PC-9 (cell line): ENCODE measurements around the gene NADSYN1. TPM values are rescaled to one million over a fixed set of nuclear protein-coding genes. Genes with fewer than 3 reads are reported as not detected.

ENCODE experiments used
- BruUV-seq: library from RNA; stranded (reverse); fragments of 400-500 nt; replicated peaks from 2 replicates; lab custom pipeline; 2021; lab: Mats Ljungman, UMichigan
- CTCF ChIA-PET: fragments of 300-600 bp; sonication (Branson Sonifier 250); formaldehyde crosslinking; loops from one replicate; lab custom pipeline; 2022; ENCODE audit warnings: antibody characterized with exemption; lab: Charles Lee
- POLR2A ChIA-PET: fragments of 300-600 bp; sonication (Branson Sonifier 250); formaldehyde crosslinking; loops from one replicate; lab custom pipeline; 2022; ENCODE audit warnings: antibody characterized with exemption; ENCODE audit not compliant: unreplicated experiment; lab: Charles Lee
- DNase-seq, 2 experiments: peaks; one replicate each; pipeline versions ENCODE4 v3.0.0 to v3.0.0-alpha.2; 2015 to 2022; ENCODE audit warnings: mixed read lengths in 1 of 2
- H2AFZ ChIP-seq: fragments of 200-600 bp; sonication (generic); 2 replicates; pipeline ENCODE4 v1.8.1; 2017; ENCODE audit warnings: antibody characterized with exemption
- H3F3A ChIP-seq: fragments of 200-600 bp; sonication (generic); 2 replicates; pipeline ENCODE4 v1.8.1; 2017; ENCODE audit warnings: antibody characterized with exemption, mild to moderate bottlenecking, low read depth; ENCODE audit not compliant: insufficient read depth
- H3K27ac ChIP-seq: fragments of 200-600 bp; sonication (generic); 2 replicates; pipeline ENCODE4 v1.6.1; 2016; ENCODE audit warnings: mixed run types
- H3K27me3 ChIP-seq: fragments of 200-600 bp; sonication (generic); 2 replicates; pipeline ENCODE4 v1.6.1; 2016; ENCODE audit warnings: low read depth, mixed run types; ENCODE audit not compliant: insufficient read depth
- H3K36me3 ChIP-seq: fragments of 200-600 bp; sonication (generic); 2 replicates; pipeline ENCODE4 v1.6.1; 2016; ENCODE audit warnings: low read depth, mixed run types
- H3K4me1 ChIP-seq: fragments of 200-600 bp; sonication (generic); replicated peaks from 2 replicates; pipeline ENCODE4 v1.6.1; 2016; ENCODE audit warnings: mixed run types; ENCODE audit not compliant: insufficient read depth
- H3K4me2 ChIP-seq: fragments of 200-600 bp; sonication (generic); 2 replicates; pipeline ENCODE4 v1.6.1; 2017; ENCODE audit warnings: mixed run types
- H3K4me3 ChIP-seq: fragments of 200-600 bp; sonication (generic); 2 replicates; pipeline ENCODE4 v1.6.1; 2016; ENCODE audit warnings: mixed run types
- H3K79me2 ChIP-seq: fragments of 200-600 bp; sonication (generic); 2 replicates; pipeline ENCODE4 v1.6.1; 2017; ENCODE audit warnings: low read depth, mixed run types
- H3K9me2 ChIP-seq: fragments of 200-600 bp; sonication (generic); 2 replicates; pipeline ENCODE4 v1.8.1; 2017; ENCODE audit warnings: mild to moderate bottlenecking; ENCODE audit not compliant: insufficient read depth
- H3K9me3 ChIP-seq: fragments of 200-600 bp; sonication (generic); 2 replicates; pipeline ENCODE4 v1.8.1; 2016; ENCODE audit warnings: low read depth; ENCODE audit not compliant: insufficient read depth
- H4K20me1 ChIP-seq: fragments of 200-600 bp; sonication (generic); 2 replicates; pipeline ENCODE4 v1.8.1; 2017; ENCODE audit not compliant: insufficient read depth
- CTCF ChIP-seq: fragments of 200-600 bp; sonication (generic); conservative IDR thresholded peaks from 2 replicates; pipeline ENCODE4 v1.6.1; 2017; ENCODE audit warnings: mixed run types, antibody characterized with exemption, mild to moderate bottlenecking, moderate library complexity
- EZH2 ChIP-seq: fragments of 200-600 bp; sonication (generic); IDR thresholded peaks from 2 replicates; pipeline ENCODE4 v1.8.0; 2017; ENCODE audit warnings: antibody characterized with exemption, low read depth
- intact Hi-C: fragments of 100-400 bp; cut with micrococcal nuclease; formaldehyde crosslinking; loops from one replicate; pipeline ENCODE4 v1.10.0; 2022; ENCODE audit not compliant: unreplicated experiment
- total RNA-seq: library from RNA; stranded (reverse); gene quantifications from 2 replicates; pipeline ENCODE4 v1.2.3, GENCODE V29; 2021

NADSYN1 gene
- total RNA-seq, 1 experiment from 2014 or later, result 118 TPM

- no TSS peak for BruUV-seq
- no peak for DNase-seq
- Histone ChIP-seq H3K27ac (no peak overlapping the region), H3K4me3 (no peak overlapping the region), H3K27me3 (no peaks in the 10 kb centered on the region), H3K36me3 (peaks cover 29% of the 10 kb centered on the region), H2AFZ (no peak overlapping the region), H3K9me2 (no peaks in the 10 kb centered on the region), H4K20me1 (no peaks in the 10 kb centered on the region), H3F3A (peaks cover 12% of the 10 kb centered on the region), H3K4me1 (peaks cover 10% of the 10 kb centered on the region), H3K79me2 (no peaks in the 10 kb centered on the region), H3K9me3 (no peaks in the 10 kb centered on the region), H3K4me2 (no peak overlapping the region)
- ChIA-PET CTCF (interaction anchor here (0.6 kb wide), 1 partner anchor 822 kb away, joined by 4 read pairs; no protein-coding TSS in a partner anchor), POLR2A (interaction anchor here (0.6 kb wide), 1 partner anchor 32 kb away, joined by 6 read pairs; no protein-coding TSS in a partner anchor)
- intact Hi-C loops, result no loop called here
- TF ChIP-seq CTCF (no peak), EZH2 (no peak)
Observed at GRCh38 chr11:71476031-71476430, 23.0 kb downstream of the NADSYN1 start.

GRCh38 chr11:71476926-71477640, 24.1 kb downstream of the NADSYN1 start:
- H3K27ac ChIP-seq, result no peak overlapping the region
- no peak for TF ChIP-seq CTCF
- H3K4me1 ChIP-seq, result peaks cover 21% of the 10 kb centered on the region
- ChIA-PET POLR2A (no interaction called here), CTCF (no interaction called here)
- H3K9me2 ChIP-seq, result no peaks in the 10 kb centered on the region
- DNase-seq, result no peak
- BruUV-seq, result no TSS peak
- H3K79me2 ChIP-seq, result no peaks in the 10 kb centered on the region
- H3K36me3 ChIP-seq, result peaks cover 26% of the 10 kb centered on the region
- peaks cover 23% of the 10 kb centered on the region for H3F3A ChIP-seq
- H4K20me1 ChIP-seq, result no peaks in the 10 kb centered on the region
- H3K9me3 ChIP-seq, result no peaks in the 10 kb centered on the region
- H2AFZ ChIP-seq, result no peak overlapping the region
- H3K4me3 ChIP-seq, result no peak overlapping the region
- H3K4me2 ChIP-seq, result no peak overlapping the region
- H3K27me3 ChIP-seq, result no peaks in the 10 kb centered on the region
- intact Hi-C loops, result no loop called here

- Histone ChIP-seq H3F3A (peaks cover 23% of the 10 kb centered on the region), H3K4me3 (no peak overlapping the region), H3K27me3 (no peaks in the 10 kb centered on the region), H3K9me2 (no peaks in the 10 kb centered on the region), H3K36me3 (peaks cover 24% of the 10 kb centered on the region), H3K4me2 (no peak overlapping the region), H2AFZ (no peak overlapping the region), H3K9me3 (no peaks in the 10 kb centered on the region), H3K79me2 (no peaks in the 10 kb centered on the region), H3K27ac (no peak overlapping the region), H4K20me1 (no peaks in the 10 kb centered on the region), H3K4me1 (peaks cover 22% of the 10 kb centered on the region)
- POLR2A ChIA-PET, result no interaction called here
- TF ChIP-seq EZH2 (no peak), CTCF (no peak)
- no peak for DNase-seq
- BruUV-seq, result no TSS peak
- intact Hi-C loops, result no loop called here
- CTCF ChIA-PET, result no interaction called here
Observed at GRCh38 chr11:71477641-71478527, 24.9 kb downstream of the NADSYN1 start.
